Right lobe of liver (tissue), 4 donors: ENCODE measurements around the gene NAA50.

Experiments
- POLR2A ChIP-seq: fragments of 450-650 bp; IDR thresholded peaks from one replicate; pipeline ENCODE4 v1.6.1; 2017; ENCODE audit warnings: antibody characterized with exemption, mild to moderate bottlenecking
- TF ChIP-seq, protein P1 (sequence below), 4 donors: fragments of 200-600 bp in 3 of 4; fragments of 450-650 bp in 1 of 4; IDR thresholded peaks; one replicate each; pipeline versions ENCODE4 v1.5.1 to v1.8.0; 2016 to 2022; ENCODE audit warnings: antibody characterized with exemption in 4 of 4, mild to moderate bottlenecking in 2 of 4
- donor health status: DM: no; HTN: no; CAD: no.
- donor health status: DM: no; HTN: no; CAD: no.
- donor health status: DM: no; HTN: yes; CAD: no.

GRCh38 chr3:113696658-113697499 lies 49.2 kb downstream of the NAA50 start:
- TF ChIP-seq, protein P1, sequence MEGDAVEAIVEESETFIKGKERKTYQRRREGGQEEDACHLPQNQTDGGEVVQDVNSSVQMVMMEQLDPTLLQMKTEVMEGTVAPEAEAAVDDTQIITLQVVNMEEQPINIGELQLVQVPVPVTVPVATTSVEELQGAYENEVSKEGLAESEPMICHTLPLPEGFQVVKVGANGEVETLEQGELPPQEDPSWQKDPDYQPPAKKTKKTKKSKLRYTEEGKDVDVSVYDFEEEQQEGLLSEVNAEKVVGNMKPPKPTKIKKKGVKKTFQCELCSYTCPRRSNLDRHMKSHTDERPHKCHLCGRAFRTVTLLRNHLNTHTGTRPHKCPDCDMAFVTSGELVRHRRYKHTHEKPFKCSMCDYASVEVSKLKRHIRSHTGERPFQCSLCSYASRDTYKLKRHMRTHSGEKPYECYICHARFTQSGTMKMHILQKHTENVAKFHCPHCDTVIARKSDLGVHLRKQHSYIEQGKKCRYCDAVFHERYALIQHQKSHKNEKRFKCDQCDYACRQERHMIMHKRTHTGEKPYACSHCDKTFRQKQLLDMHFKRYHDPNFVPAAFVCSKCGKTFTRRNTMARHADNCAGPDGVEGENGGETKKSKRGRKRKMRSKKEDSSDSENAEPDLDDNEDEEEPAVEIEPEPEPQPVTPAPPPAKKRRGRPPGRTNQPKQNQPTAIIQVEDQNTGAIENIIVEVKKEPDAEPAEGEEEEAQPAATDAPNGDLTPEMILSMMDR (IDR thresholded peaks at IDR 0.05): peak; percentile 20 to 34 (median 26)
- TF ChIP-seq POLR2A: no peak
